Endothelial cell of umbilical vein (primary cell): Measurements from ENCODE around the gene HEBP1. TPM values are rescaled to one million over a fixed set of nuclear protein-coding genes. Genes with fewer than 3 reads are reported as not detected.

Experiments
- BruUV-seq: library from RNA; stranded (reverse); fragments of 400-500 nt; replicated peaks from 2 replicates; lab custom pipeline; 2021; lab: Mats Ljungman, UMichigan
- CTCF ChIA-PET: fragments of 300-600, 350-600 bp; sonication (Branson Sonifier 250); formaldehyde crosslinking; loops from one replicate; lab custom pipeline; 2021; ENCODE audit warnings: antibody characterized with exemption, inconsistent platforms; lab: Charles Lee
- POLR2A ChIA-PET: fragments of 300-600, 350-600 bp; sonication (Branson Sonifier 250); formaldehyde crosslinking; loops from one replicate; lab custom pipeline; 2021; ENCODE audit warnings: antibody characterized with exemption, inconsistent platforms; lab: Charles Lee
- DNase-seq: peaks from one replicate; pipeline ENCODE4 v3.0.0-alpha.2; 2011; ENCODE audit warnings: low read depth, low spot score
- FAIRE-seq: peaks from 2 replicates; lab custom pipeline; 2011; peaks lifted over from hg19 to GRCh38; lab: Jason Lieb, UNC
- H2AFZ ChIP-seq: 2 replicates; pipeline ENCODE4 v1.6.0; 2012; ENCODE audit warnings: low read depth, low read length, control low read depth, inconsistent platforms
- H3K27ac ChIP-seq: 2 replicates; pipeline ENCODE4 v1.5.1; 2011; ENCODE audit warnings: low read depth, mild to moderate bottlenecking, control low read depth, low read length, moderate library complexity; ENCODE audit not compliant: insufficient read depth
- H3K27me3 ChIP-seq, 2 experiments: 2 replicates each; pipeline versions ENCODE4 v1.6.0 to v1.6.1; 2011; ENCODE audit warnings: low read length in 2 of 2, mixed read lengths in 1 of 2; ENCODE audit not compliant: control insufficient read depth in 2 of 2, insufficient read depth in 2 of 2
- H3K36me3 ChIP-seq, 2 experiments: 2 replicates in 1 of 2; 3 replicates in 1 of 2; pipeline ENCODE4 v1.5.1; 2011; ENCODE audit warnings: low read length in 2 of 2, mild to moderate bottlenecking in 1 of 2, moderate library complexity in 1 of 2; ENCODE audit not compliant: control insufficient read depth in 2 of 2, insufficient read depth in 2 of 2; ENCODE audit errors: extremely low read depth in 1 of 2
- H3K4me1 ChIP-seq: 3 replicates; pipeline ENCODE4 v1.5.1; 2011; ENCODE audit warnings: mild to moderate bottlenecking, low read length; ENCODE audit not compliant: control insufficient read depth, insufficient read depth; ENCODE audit errors: extremely low read depth
- H3K4me2 ChIP-seq: 2 replicates; pipeline ENCODE4 v1.6.1; 2011; ENCODE audit warnings: low read length, control low read depth, mixed read lengths; ENCODE audit not compliant: insufficient read depth
- H3K4me3 ChIP-seq, 3 experiments: fragments of 200-600 bp in 1 of 3; sonication (generic), shearing (Covaris generic) in 1 of 3; replicated peaks in 1 of 3; 2 replicates each; pipeline ENCODE4 v1.5.1; 2011 to 2016; ENCODE audit warnings: control low read depth in 3 of 3, low read length in 3 of 3, mild to moderate bottlenecking in 2 of 3, inconsistent platforms in 1 of 3, low read depth in 1 of 3, moderate library complexity in 1 of 3; ENCODE audit not compliant: insufficient read depth in 1 of 3
- H3K79me2 ChIP-seq: 2 replicates; pipeline ENCODE4 v1.6.0; 2012; ENCODE audit warnings: low read length, inconsistent platforms; ENCODE audit not compliant: control insufficient read depth, insufficient read depth
- H3K9ac ChIP-seq: replicated peaks from 2 replicates; pipeline ENCODE3; 2011; ENCODE audit warnings: low read length, control low read depth; ENCODE audit not compliant: insufficient read depth; ENCODE audit errors: extremely low read depth
- H3K9me1 ChIP-seq: replicated peaks from 3 replicates; pipeline ENCODE4 v1.6.0; 2011; ENCODE audit warnings: mild to moderate bottlenecking, low read length; ENCODE audit not compliant: control insufficient read depth, insufficient read depth; ENCODE audit errors: extremely low read depth
- H3K9me3 ChIP-seq: replicated peaks from 2 replicates; pipeline ENCODE4 v1.5.1; 2012; ENCODE audit warnings: low read length, inconsistent platforms; ENCODE audit not compliant: control insufficient read depth, insufficient read depth
- H4K20me1 ChIP-seq: replicated peaks from 2 replicates; pipeline ENCODE3; 2011; ENCODE audit warnings: mild to moderate bottlenecking, low read length; ENCODE audit not compliant: control insufficient read depth, insufficient read depth; ENCODE audit errors: extremely low read depth
- EZH2 ChIP-seq: IDR thresholded peaks from 2 replicates; pipeline ENCODE4 v1.6.1; 2012; ENCODE audit warnings: borderline replicate concordance, low read depth, mild to moderate bottlenecking, moderate library complexity, low read length, inconsistent platforms; ENCODE audit not compliant: severe bottlenecking
- FOS ChIP-seq: IDR thresholded peaks from 2 replicates; pipeline ENCODE4 v1.6.1; 2011; ENCODE audit warnings: mild to moderate bottlenecking, low read length, moderate library complexity, borderline replicate concordance; ENCODE audit not compliant: insufficient read depth
- GATA2 ChIP-seq: IDR thresholded peaks from 2 replicates; pipeline ENCODE4 v1.7.0; 2011; ENCODE audit warnings: low read depth, mild to moderate bottlenecking, moderate library complexity, mixed read lengths, low read length; ENCODE audit not compliant: insufficient read length, insufficient read depth
- JUN ChIP-seq: IDR thresholded peaks from 2 replicates; pipeline ENCODE4 v1.6.1; 2011; ENCODE audit warnings: borderline replicate concordance, low read depth; ENCODE audit not compliant: insufficient read length, insufficient read depth
- MAX ChIP-seq: IDR thresholded peaks from 2 replicates; pipeline ENCODE4 v1.6.1; 2011; ENCODE audit not compliant: insufficient read depth, insufficient read length
- MYC ChIP-seq: IDR thresholded peaks from one replicate; pipeline ENCODE4 v1.6.1; 2011; ENCODE audit warnings: mild to moderate bottlenecking, low read depth, low read length
- POLR2A ChIP-seq: IDR thresholded peaks from 2 replicates; pipeline ENCODE4 v1.6.1; 2012; ENCODE audit warnings: low read depth, mild to moderate bottlenecking, control low read depth, low read length
- POLR2AphosphoS5 ChIP-seq: IDR thresholded peaks from 2 replicates; pipeline ENCODE4 v1.6.1; 2012; ENCODE audit warnings: low read depth, mild to moderate bottlenecking, control low read depth, low read length, moderate library complexity; ENCODE audit not compliant: insufficient read depth
- dilution Hi-C: fragments of 300-500 bp; cut with MboI; formaldehyde crosslinking; loops from one replicate; pipeline ENCODE4 v1.15.0; 2019; ENCODE audit warnings: low sequenced_read_pairs; ENCODE audit not compliant: extremely low pct_ligation_motif_present
- intact Hi-C: fragments of 100-400 bp; cut with micrococcal nuclease; formaldehyde crosslinking; loops from one replicate; pipeline ENCODE4 v1.10.0; 2022
- polyA plus RNA-seq, 4 experiments: library from polyadenylated mRNA; depleted of rRNA in 3 of 4; stranded (reverse) in 3 of 4; unstranded in 1 of 4; fragments of >200 nt; gene quantifications; 2 replicates each; pipeline versions ENCODE4 v1.2.1 to v1.2.3, GENCODE V29; 2011 to 2012; ENCODE audit warnings: missing spikeins in 1 of 4
- total RNA-seq: library from RNA; stranded (reverse); gene quantifications from 2 replicates; pipeline ENCODE4 v1.2.3, GENCODE V29; 2021
- TF ChIP-seq, protein P1 (sequence below), 2 donors: IDR thresholded peaks; 1 replicate in 1 of 2; 2 replicates in 1 of 2; pipeline ENCODE4 v1.5.1; 2011; ENCODE audit warnings: low read length in 2 of 2, mild to moderate bottlenecking in 2 of 2, moderate library complexity in 2 of 2, control low read depth in 1 of 2, inconsistent platforms in 1 of 2, low read depth in 1 of 2; ENCODE audit not compliant: insufficient read depth in 1 of 2; ENCODE audit errors: extremely low read depth in 1 of 2

HEBP1 gene
- total and polyA plus RNA-seq, 2 donors (not counting 3 experiments of a cell fraction or from before 2014, with no cell fraction given): 23.1 to 59.5 TPM

DNA sequence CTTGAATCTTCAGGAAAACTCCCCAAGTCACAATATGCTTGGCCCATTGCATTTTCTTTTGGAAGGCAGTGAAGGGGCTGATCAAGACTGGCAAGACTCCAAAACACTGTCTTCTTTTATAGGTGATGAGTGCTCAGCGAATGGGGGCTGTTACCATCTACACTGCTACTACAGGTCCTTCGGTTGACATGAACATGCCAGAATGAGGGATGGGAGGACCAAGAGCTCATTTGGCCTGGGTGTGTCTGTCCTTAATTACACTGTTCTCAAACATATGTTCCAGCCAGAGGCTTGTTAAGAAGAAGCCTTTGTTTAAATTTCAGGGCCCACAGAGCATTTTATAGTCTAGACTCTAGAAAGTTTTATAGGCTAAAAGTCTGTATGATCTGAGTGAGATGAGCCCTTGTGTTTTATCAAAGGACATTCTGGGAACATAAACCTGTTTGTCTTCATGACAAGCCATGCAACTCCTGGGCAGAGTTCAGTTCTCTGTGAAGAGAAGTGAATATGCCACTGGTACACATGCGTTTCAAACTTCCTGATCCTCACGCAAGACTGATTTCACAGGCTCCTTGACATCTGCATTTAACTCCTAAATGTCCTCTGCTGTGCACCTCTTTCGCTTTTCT is 39.4 kb upstream of the HEBP1 start:
- no peak overlapping the region for H3K4me3 ChIP-seq
- no peaks in the 10 kb centered on the region for H4K20me1 ChIP-seq
- CTCF ChIA-PET: no interaction called here
- H3K4me2 ChIP-seq: no peak overlapping the region
- TF ChIP-seq POLR2A: no peak
- no peak for TF ChIP-seq GATA2
- TF ChIP-seq, protein P1, sequence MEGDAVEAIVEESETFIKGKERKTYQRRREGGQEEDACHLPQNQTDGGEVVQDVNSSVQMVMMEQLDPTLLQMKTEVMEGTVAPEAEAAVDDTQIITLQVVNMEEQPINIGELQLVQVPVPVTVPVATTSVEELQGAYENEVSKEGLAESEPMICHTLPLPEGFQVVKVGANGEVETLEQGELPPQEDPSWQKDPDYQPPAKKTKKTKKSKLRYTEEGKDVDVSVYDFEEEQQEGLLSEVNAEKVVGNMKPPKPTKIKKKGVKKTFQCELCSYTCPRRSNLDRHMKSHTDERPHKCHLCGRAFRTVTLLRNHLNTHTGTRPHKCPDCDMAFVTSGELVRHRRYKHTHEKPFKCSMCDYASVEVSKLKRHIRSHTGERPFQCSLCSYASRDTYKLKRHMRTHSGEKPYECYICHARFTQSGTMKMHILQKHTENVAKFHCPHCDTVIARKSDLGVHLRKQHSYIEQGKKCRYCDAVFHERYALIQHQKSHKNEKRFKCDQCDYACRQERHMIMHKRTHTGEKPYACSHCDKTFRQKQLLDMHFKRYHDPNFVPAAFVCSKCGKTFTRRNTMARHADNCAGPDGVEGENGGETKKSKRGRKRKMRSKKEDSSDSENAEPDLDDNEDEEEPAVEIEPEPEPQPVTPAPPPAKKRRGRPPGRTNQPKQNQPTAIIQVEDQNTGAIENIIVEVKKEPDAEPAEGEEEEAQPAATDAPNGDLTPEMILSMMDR (IDR thresholded peaks at IDR 0.05; ENCODE audit: extremely low read depth in 1 of 2, insufficient read depth in 1 of 2, low read depth in 1 of 2, low read length in 2 of 2): no peak
- TF ChIP-seq POLR2AphosphoS5: no peak
- TF ChIP-seq MAX: no peak
- no peak for TF ChIP-seq MYC
- no peak for TF ChIP-seq EZH2
- no peak for TF ChIP-seq FOS
- TF ChIP-seq JUN: no peak
- POLR2A ChIA-PET: no interaction called here
- intact Hi-C loops: no loop called here
- no TSS peak for BruUV-seq
- no peaks in the 10 kb centered on the region for H3K36me3 ChIP-seq
- H3K9me3 ChIP-seq: no peaks in the 10 kb centered on the region
- H3K9ac ChIP-seq: no peak overlapping the region
- DNase-seq (no peak), FAIRE-seq (no peak)
- dilution Hi-C loops: no loop called here
- H3K27ac ChIP-seq: no peak overlapping the region
- H3K79me2 ChIP-seq: no peaks in the 10 kb centered on the region
- peaks cover 5% of the 10 kb centered on the region for H3K4me1 ChIP-seq
- peaks cover 2% of the 10 kb centered on the region in 2 experiments for H3K27me3 ChIP-seq
- H2AFZ ChIP-seq: no peak overlapping the region
- H3K9me1 ChIP-seq: no peaks in the 10 kb centered on the region
